Right lobe of liver (tissue), 4 donors: ENCODE results near the gene ADCY1.

Source experiments
- POLR2A ChIP-seq: fragments of 450-650 bp; IDR thresholded peaks from one replicate; pipeline ENCODE4 v1.6.1; 2017; ENCODE audit warnings: antibody characterized with exemption, mild to moderate bottlenecking
- TF ChIP-seq, protein P1 (sequence below), 4 donors: fragments of 200-600 bp in 3 of 4; fragments of 450-650 bp in 1 of 4; IDR thresholded peaks; one replicate each; pipeline versions ENCODE4 v1.5.1 to v1.8.0; 2016 to 2022; ENCODE audit warnings: antibody characterized with exemption in 4 of 4, mild to moderate bottlenecking in 2 of 4
- donor health status: DM: no; HTN: no; CAD: no.
- donor health status: DM: no; HTN: no; CAD: no.
- donor health status: DM: no; HTN: yes; CAD: no.

DNA sequence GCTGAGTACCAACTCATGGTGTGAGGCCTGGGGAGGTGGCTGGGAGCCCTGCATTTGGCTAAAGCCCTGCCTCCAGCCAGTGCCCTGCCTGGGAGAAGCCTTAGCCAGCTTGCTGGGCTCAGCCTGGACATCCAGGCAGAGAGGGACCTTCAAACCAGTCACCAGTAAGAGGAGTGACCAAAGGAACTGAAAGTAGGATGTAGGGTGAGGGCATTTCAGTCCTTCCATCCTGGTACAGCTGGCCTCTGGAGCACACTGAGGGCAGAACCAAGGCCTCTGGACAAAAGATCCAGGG is 124.8 kb downstream of the ADCY1 start:
- TF ChIP-seq, protein P1, sequence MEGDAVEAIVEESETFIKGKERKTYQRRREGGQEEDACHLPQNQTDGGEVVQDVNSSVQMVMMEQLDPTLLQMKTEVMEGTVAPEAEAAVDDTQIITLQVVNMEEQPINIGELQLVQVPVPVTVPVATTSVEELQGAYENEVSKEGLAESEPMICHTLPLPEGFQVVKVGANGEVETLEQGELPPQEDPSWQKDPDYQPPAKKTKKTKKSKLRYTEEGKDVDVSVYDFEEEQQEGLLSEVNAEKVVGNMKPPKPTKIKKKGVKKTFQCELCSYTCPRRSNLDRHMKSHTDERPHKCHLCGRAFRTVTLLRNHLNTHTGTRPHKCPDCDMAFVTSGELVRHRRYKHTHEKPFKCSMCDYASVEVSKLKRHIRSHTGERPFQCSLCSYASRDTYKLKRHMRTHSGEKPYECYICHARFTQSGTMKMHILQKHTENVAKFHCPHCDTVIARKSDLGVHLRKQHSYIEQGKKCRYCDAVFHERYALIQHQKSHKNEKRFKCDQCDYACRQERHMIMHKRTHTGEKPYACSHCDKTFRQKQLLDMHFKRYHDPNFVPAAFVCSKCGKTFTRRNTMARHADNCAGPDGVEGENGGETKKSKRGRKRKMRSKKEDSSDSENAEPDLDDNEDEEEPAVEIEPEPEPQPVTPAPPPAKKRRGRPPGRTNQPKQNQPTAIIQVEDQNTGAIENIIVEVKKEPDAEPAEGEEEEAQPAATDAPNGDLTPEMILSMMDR (IDR thresholded peaks at IDR 0.05): no peak
- no peak for TF ChIP-seq POLR2A
